GM21723 (cell line): ENCODE data around the gene IL18.
"Not testable (repeated sequence)": the region's sequence is repeated elsewhere in the genome, so short reads cannot be mapped to it uniquely, and the experiment has no call there.

ENCODE experiments used
- ATAC-seq: cut with Tn5 transposase; IDR thresholded peaks from one replicate; pipeline ENCODE4 v1.9.1; 2021; ENCODE audit warnings: mild to moderate bottlenecking, moderate library complexity; ENCODE audit not compliant: unreplicated experiment

The IL18 gene

GRCh38 chr11:112123129-112123528 is 40.8 kb downstream of the IL18 start:
- ATAC-seq = no peak

GRCh38 chr11:112121981-112122615 is 41.8 kb downstream of the IL18 start:
- ATAC-seq = no peak

DNA sequence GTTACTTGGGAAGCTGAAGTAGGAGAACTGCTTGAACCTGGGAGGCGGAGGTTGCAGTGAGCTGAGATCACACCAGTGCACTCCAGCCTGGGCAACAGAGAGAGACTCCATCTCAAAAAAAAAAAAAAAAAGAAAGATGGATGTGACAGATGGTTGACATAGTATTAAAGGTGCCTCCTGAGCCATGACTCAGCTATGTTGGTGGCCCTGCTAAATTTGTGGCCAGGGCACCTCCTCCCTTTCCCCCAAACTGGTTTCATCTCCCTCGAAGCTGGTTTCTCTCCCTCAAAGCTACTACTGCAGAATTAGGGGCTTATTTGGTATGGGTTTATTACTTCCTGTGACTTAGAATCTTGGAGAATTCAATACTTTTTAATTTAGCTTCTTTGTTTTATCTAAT is 45.7 kb downstream of the IL18 start:
- no peak for ATAC-seq

GRCh38 chr11:112115386-112115785 is 48.5 kb downstream of the IL18 start:
- no peak for ATAC-seq

- ATAC-seq = no peak
Measured at GRCh38 chr11:112114460-112114859, 49.4 kb downstream of the IL18 start.

DNA sequence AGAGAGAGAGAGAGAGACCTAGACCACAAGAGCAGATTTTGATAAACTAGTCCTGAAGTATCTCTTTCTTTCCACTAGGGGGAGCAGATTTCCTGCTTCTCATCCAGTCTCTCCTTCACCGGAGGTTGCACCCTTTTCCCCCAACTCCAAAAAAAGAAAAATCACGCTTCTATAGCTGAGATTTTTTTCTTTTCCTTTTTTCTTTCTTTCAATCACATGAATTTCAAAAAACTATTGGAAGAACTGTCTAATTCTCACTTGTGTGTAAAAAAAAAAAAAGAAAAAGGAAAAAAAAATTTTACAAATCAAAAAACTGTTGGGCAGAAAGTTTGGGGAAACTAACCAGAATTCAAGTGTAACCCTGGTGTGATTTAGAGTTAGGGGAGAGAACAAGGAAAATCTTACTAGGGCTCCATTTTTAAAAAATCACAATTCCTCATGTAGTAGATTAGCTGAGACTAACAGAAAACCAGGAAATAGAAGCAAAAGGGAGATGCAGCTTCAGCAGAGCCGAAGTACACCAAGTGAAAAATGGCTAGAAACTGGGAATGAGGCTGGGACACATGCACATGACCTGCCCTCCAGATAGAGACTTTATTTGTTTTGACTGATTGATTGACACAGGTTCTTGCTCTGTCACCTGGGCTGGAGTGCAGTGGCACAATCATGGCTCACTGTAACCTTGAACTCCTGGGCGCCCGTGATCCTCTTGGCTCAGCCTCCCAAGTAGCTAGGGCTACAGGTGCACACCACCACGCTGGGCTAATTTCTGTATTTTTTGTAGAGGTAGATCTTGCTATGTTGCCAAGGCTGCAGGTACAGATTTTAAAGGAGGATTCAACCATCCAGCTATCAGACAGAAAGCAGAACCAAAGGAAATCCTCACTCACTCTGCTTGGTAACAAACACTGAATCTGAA is 50.1 kb downstream of the IL18 start:
- no peak for ATAC-seq

DNA sequence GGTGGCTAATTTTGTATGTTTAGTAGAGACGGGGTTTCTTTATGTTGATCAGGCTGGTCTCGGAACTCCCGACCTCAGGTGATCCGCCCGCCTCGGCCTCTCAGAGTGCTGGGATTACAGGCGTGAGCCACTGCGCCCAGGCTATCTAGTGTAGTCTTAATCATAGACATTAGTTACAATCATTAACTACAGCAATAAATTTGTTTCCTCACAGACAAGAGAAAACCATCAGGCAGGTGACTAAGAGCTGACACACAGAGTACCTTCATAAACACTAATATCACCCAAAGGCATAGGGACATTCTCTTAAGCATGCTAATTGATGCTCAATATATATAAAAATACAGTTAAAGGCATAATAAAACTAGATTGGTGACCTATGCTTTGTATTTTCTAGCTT is 57.8 kb downstream of the IL18 start:
- ATAC-seq = no peak

- no peak for ATAC-seq
Measured at GRCh38 chr11:112103446-112103845, 60.4 kb downstream of the IL18 start.

DNA sequence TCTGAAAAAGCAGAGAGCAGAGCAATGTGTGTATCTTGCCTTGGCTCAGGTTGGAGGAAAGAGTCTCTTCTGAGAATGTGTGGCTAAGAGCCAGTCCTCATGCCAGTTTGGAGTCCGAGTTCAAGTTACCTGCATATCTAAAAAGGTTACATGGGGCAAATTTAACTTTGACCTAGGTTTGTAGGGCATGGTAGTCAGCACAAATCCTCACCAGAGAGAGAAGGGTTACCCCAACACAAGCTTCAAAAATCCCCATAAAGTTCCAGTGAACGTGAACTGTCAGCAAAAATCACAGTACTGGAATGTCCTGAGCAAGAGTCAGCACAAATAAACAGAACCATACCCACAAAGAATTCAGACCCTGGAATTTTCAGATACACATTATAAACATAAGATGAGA is 63.4 kb downstream of the IL18 start:
- no peak for ATAC-seq

- ATAC-seq = no peak
Measured at GRCh38 chr11:112097734-112098528, 66.0 kb downstream of the IL18 start.

- ATAC-seq = no peak
Measured at GRCh38 chr11:112096194-112096593, 67.7 kb downstream of the IL18 start.

- ATAC-seq = not testable (repeated sequence)
Measured at GRCh38 chr11:112095302-112095701, 68.6 kb downstream of the IL18 start.
